C4-2B (cell line): Measurements from ENCODE around the gene SLC39A13.
A peak's percentile ranks its signal among the peaks of the same experiment; 100 is the strongest.
"Not testable (repeated sequence)": the region's sequence is repeated elsewhere in the genome, so short reads cannot be mapped to it uniquely, and the experiment has no call there.

Source experiments
- H3K27ac ChIP-seq: fragments of 450-650 bp; 2 replicates; pipeline ENCODE4 v1.5.1; 2017
- CTCF ChIP-seq: fragments of 450-650 bp; conservative IDR thresholded peaks from 2 replicates; pipeline ENCODE4 v1.5.1; 2017; ENCODE audit warnings: mild to moderate bottlenecking
- ZFX ChIP-seq: fragments of 450-650 bp; IDR thresholded peaks from 2 replicates; pipeline ENCODE4 v1.6.1; 2017

The SLC39A13 gene

GRCh38 chr11:47449541-47449940 is 41.2 kb downstream of the SLC39A13 start:
- H3K27ac ChIP-seq, result no peak overlapping the region
- TF ChIP-seq ZFX, result no peak
- TF ChIP-seq CTCF, result no peak

- TF ChIP-seq ZFX (no peak), CTCF (no peak)
- H3K27ac ChIP-seq, result no peak overlapping the region
Observed at GRCh38 chr11:47451436-47451835, 43.0 kb downstream of the SLC39A13 start.

GRCh38 chr11:47451990-47452389 is 43.6 kb downstream of the SLC39A13 start:
- no peak for TF ChIP-seq CTCF

GRCh38 chr11:47453365-47453764 is 45.0 kb downstream of the SLC39A13 start:
- TF ChIP-seq ZFX (no peak), CTCF (no peak)
- H3K27ac ChIP-seq, result no peak overlapping the region

More at GRCh38 chr11:47451990-47452389, 43.6 kb downstream of the SLC39A13 start:
- no peak overlapping the region for H3K27ac ChIP-seq

GRCh38 chr11:47454258-47454671 is 45.9 kb downstream of the SLC39A13 start:
- not testable (repeated sequence) for H3K27ac ChIP-seq
- TF ChIP-seq CTCF, result peak; percentile 87

GRCh38 chr11:47460571-47461235 is 52.3 kb downstream of the SLC39A13 start:
- H3K27ac ChIP-seq, result no peak overlapping the region
- no peak for TF ChIP-seq ZFX
- no peak for TF ChIP-seq CTCF

GRCh38 chr11:47461876-47462275 is 53.5 kb downstream of the SLC39A13 start:
- H3K27ac ChIP-seq, result no peak overlapping the region
- TF ChIP-seq ZFX (no peak), CTCF (no peak)
